Measurements from ENCODE around the gene CDK5RAP2. TPM values are rescaled to one million over a fixed set of nuclear protein-coding genes. Genes with fewer than 3 reads are reported as not detected.

The CDK5RAP2 gene
- total and polyA plus RNA-seq, 2 donors, result 27.5 to 31.9 TPM

DNA sequence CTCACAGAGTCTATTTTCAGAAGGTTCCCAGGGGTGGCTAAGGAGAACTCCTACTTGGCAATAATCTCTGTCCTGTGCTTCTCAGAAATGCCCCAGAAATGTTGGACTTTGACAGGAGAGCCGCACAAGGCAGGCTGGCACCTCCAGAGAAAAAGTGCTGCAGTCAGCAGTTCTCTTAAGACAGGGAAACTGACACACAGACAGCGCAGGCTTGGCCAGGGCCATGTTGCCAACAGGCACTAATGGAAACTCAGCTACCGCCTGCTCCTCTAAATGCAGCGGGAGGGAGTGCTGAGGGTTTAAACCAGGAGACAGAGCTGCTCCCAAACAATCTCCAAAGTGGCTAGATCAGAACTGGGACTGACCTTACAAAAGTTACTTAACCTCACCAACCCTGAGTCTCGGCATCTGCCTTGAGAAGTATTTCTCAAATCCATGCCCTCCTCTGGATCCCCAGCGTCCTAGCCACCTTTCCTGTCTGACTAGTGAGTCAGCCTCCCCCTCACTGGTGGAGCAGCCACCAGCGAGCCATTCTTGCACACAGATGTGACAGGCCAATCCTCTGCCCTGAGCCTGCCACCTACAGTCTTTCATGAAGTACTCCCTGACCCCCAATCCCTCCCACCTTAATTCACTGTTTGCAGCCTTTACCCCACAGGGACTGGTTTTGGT lies 186.4 kb downstream of the CDK5RAP2 start:
- Histone ChIP-seq H3K4me3 (ENCODE audit: low read depth, low read length) (no peak overlapping the region), H3K36me3 (ENCODE audit: insufficient read depth) (peaks cover 2% of the 10 kb centered on the region), H3K27ac (ENCODE audit: low read depth) (no peak overlapping the region), H3K4me1 (ENCODE audit: insufficient read depth) (no peaks in the 10 kb centered on the region)
- 83% methylated on average over 7 of the region's 7 CpGs for WGBS
- DNase-seq (ENCODE audit: extremely low spot score), result no peak

DNA sequence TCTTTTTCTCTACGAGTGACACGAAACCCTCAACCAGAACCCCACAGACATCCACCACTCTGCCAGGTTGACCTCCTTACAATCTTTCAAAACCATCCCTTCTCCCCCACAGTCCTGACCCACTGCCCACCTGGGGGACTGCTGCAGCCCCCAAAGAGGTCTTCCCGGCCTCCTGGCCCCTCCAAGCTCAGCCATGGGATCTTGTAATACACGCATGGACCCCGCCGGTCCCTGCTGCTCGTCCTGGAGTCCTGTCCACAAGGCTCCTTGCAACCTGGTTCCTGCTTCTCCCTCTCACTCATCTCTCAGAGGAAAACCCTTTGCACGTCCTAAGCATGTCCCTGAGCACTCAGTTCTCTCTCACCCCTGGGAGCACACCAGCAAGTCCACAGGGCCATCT lies 187.3 kb downstream of the CDK5RAP2 start:
- H3K4me3 ChIP-seq (ENCODE audit: low read depth, low read length), result no peak overlapping the region
- no peaks in the 10 kb centered on the region for H3K36me3 ChIP-seq (ENCODE audit: insufficient read depth)
- H3K27ac ChIP-seq (ENCODE audit: low read depth), result no peak overlapping the region
- no peak for DNase-seq (ENCODE audit: extremely low spot score)
- H3K4me1 ChIP-seq (ENCODE audit: insufficient read depth), result no peaks in the 10 kb centered on the region
- WGBS, result 92% methylated on average over 8 of the region's 8 CpGs

DNA sequence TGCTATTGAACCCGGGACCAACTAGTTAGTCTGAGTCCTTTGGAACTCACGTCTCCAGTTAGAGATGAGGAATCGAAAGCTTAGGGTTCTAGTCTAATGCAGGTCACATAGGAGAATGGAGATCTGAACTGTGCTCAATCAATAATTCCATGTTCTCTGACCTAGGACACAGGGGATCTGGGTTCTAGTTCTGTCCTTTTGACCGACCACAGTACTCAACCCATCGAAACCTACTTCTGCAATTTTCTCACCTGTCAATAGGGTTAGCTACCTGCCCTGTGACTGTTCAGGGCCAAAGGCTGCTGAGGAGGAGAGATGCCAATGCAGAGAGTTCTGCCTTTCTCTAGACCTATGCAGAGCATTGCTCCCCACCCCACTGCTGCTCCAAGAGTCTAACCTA lies 187.7 kb downstream of the CDK5RAP2 start:
- Histone ChIP-seq H3K36me3 (ENCODE audit: insufficient read depth) (no peaks in the 10 kb centered on the region), H3K27ac (ENCODE audit: low read depth) (no peak overlapping the region), H3K4me1 (ENCODE audit: insufficient read depth) (no peaks in the 10 kb centered on the region), H3K4me3 (ENCODE audit: low read depth, low read length) (no peak overlapping the region)
- WGBS, result 98% methylated on average over 5 of the region's 5 CpGs
- DNase-seq (ENCODE audit: extremely low spot score), result no peak

DNA sequence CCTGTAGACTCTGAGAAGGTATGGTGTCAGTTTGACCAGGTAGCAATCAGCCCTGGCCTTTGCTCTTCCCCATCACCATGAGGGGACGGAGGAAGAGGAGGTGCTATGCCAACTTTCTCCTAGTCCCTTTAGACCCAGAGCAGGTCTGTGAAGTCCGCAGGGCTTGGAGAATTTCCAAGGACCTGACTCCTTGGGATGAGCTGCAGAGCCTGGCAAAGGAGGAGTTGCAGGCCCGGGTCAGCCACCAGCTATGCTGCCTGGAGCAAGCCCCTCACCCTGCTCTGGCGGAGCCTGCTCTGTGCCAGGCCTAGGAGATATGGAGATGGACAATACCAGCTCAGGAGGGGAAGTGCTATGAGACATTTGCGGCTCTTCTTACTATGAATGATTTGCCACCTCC lies 188.3 kb downstream of the CDK5RAP2 start:
- Histone ChIP-seq H3K36me3 (ENCODE audit: insufficient read depth) (no peaks in the 10 kb centered on the region), H3K4me1 (ENCODE audit: insufficient read depth) (no peaks in the 10 kb centered on the region), H3K4me3 (ENCODE audit: low read depth, low read length) (no peak overlapping the region), H3K27ac (ENCODE audit: low read depth) (no peak overlapping the region)
- 93% methylated on average over 5 of the region's 5 CpGs for WGBS
- no peak for DNase-seq (ENCODE audit: extremely low spot score)

DNA sequence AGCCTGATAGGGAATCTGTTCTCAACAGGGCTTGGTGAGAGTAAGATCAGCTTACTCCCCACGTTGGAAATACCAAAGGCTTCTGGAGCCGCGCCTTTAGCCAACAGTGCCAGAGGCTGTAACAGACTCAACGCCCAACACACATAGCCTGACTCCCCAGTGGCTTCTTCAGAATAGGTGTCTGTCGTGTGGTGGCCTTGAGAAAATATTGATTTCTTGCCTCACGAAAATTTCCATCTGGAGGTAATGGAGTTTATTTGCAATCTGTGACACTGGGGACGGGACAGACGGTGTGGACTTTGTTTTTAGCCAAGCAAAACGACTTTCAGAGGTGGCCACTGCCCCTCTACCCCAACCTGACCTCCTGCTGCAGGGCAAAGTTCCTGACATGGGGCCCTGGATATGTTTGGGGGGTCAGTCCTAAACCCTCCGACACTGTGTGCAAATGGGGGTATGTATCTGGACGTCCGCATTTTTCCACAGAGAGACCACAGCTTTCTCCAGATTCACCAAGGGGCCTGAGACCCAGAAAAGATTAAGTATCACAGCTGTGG lies 189.3 kb downstream of the CDK5RAP2 start:
- Histone ChIP-seq H3K36me3 (ENCODE audit: insufficient read depth) (no peaks in the 10 kb centered on the region), H3K4me3 (ENCODE audit: low read depth, low read length) (no peak overlapping the region), H3K27ac (ENCODE audit: low read depth) (no peak overlapping the region), H3K4me1 (ENCODE audit: insufficient read depth) (no peaks in the 10 kb centered on the region)
- no peak for DNase-seq (ENCODE audit: extremely low spot score)
- WGBS, result 90% methylated on average over 12 of the region's 12 CpGs

DNA sequence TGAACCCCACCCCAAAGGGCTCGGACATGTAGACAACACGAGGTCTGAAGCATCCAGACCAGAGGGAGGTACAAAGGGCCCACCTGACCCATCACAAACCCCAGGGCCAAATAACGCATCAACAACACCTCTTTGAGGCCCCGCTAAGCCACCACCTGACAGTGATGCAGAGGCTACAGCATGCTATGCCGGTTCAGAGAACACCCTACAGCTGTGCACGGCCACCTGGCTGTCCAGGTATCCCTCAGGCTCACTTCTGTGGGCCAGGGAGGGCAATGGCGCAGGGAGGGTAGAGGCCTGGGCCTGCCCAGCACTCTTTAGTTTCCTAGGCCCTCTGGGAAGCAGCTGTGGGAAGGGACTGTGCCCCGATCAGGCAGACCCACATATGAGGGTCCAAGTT lies 190.1 kb downstream of the CDK5RAP2 start:
- no peak for DNase-seq (ENCODE audit: extremely low spot score)
- 91% methylated on average over 8 of the region's 8 CpGs for WGBS
- no peaks in the 10 kb centered on the region for H3K36me3 ChIP-seq (ENCODE audit: insufficient read depth)
- no peak overlapping the region for H3K4me3 ChIP-seq (ENCODE audit: low read depth, low read length)
- H3K27ac ChIP-seq (ENCODE audit: low read depth), result no peak overlapping the region
- H3K4me1 ChIP-seq (ENCODE audit: insufficient read depth), result no peaks in the 10 kb centered on the region

DNA sequence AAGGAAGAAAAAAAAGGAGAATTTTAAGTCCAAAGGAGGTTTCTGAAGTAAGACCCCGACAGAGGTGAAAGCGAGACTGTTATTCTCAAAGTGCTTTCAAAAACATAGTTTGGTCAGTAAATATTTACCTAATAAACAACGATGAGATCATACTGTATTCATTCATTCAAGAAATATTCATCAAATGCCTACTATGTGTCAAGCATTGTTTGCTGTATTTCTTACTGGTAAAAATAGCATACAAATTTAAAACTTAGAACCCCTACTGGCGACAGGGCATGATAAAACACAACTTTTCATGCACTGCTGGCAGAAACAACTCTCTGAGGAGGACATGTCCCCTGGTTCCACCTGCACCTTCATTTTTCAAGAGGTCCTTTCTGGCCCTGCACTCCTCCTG lies 190.7 kb downstream of the CDK5RAP2 start:
- no peak overlapping the region for H3K27ac ChIP-seq (ENCODE audit: low read depth)
- WGBS, result 88% methylated on average over 4 of the region's 4 CpGs

DNA sequence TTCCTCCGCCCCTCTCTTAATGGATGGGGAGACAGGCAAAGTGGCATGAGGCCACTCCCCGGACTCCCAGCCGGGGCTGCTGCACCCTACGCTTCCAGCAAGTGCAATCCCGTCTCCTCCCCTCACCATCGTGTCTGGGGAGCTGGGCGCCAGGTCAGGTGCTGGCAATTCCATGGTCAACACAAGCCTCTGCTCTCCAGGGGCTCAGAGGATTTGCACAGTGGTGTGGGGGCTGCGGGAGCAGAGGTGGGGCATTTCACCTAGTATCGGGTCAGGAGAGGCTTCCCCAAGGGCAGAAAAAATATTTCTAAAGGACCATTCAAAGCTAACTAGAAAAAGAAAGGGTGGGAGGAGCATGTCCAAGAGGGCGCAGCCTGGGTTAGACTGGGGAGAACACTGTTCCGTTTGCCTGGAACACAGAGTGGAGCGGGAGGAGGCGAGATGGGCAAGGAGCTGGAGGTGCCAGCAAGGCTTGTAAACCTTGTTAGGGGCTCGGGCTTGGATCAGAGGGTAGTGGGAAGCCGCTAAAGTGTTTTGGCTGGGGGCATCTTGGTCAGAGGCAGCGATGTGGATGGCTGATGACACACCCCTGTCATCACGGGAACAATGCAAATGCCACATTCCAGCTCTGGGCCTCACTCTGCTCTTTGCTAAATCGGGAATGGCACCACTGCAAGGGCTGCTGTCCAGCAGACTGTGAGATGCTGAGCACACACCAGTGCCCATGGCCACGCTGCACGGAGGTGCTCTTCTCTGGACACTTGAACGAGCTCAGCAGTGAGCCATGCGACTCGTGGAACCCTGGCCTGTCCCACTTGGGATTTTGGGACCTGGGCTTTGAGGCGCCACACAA lies 191.7 kb downstream of the CDK5RAP2 start:
- Histone ChIP-seq H3K4me3 (ENCODE audit: low read depth, low read length) (no peak overlapping the region), H3K27ac (ENCODE audit: low read depth) (no peak overlapping the region), H3K36me3 (ENCODE audit: insufficient read depth) (no peaks in the 10 kb centered on the region), H3K4me1 (ENCODE audit: insufficient read depth) (no peaks in the 10 kb centered on the region)
- no peak for DNase-seq (ENCODE audit: extremely low spot score)
- WGBS, result 90% methylated on average over 24 of the region's 24 CpGs

More for the DNA sequence above, 190.7 kb downstream of the CDK5RAP2 start:
- H3K4me3 ChIP-seq (ENCODE audit: low read depth, low read length), result no peak overlapping the region
- no peak for DNase-seq (ENCODE audit: extremely low spot score)
- no peaks in the 10 kb centered on the region for H3K4me1 ChIP-seq (ENCODE audit: insufficient read depth)
- H3K36me3 ChIP-seq (ENCODE audit: insufficient read depth), result no peaks in the 10 kb centered on the region

DNA sequence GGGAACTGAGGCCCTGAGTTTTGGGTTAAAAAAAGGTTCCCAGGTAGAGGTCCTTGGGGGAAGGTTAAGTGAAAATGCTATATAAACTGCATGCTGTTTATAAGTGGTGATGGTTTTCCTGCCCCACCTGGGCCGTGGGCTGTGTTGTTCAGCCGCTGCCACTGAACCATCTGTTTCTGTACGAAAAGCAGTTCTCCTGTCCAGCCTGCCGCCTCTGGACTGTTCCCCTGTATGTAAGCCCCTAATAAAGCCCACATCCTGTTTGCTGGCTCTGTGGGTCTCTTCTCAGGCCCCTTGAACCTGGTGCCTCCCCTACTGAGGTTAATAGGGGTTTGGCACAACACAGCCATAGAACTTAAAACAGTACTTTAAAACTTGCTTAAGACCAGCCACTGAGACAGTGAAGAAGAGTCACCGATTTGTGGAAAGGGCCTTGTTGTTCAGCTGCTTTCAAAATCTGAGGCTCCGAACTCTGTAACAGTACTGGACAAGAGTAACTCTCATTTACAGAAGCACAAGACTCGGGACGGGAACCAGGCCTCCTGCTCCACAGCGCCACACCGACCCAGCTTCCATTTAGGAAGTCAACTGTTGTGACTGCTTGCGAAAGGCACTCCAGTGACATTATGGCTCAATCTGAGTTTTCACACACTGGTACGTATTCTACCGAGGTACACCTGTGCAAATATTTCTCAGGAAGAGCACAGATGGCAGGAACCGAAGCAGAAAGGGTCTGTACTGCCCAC lies 192.5 kb downstream of the CDK5RAP2 start:
- no peaks in the 10 kb centered on the region for H3K36me3 ChIP-seq (ENCODE audit: insufficient read depth)
- 79% methylated on average over 14 of the region's 14 CpGs for WGBS
- H3K27ac ChIP-seq (ENCODE audit: low read depth), result no peak overlapping the region
- no peak for DNase-seq (ENCODE audit: extremely low spot score)
- H3K4me1 ChIP-seq (ENCODE audit: insufficient read depth), result no peaks in the 10 kb centered on the region
- no peak overlapping the region for H3K4me3 ChIP-seq (ENCODE audit: low read depth, low read length)

DNA sequence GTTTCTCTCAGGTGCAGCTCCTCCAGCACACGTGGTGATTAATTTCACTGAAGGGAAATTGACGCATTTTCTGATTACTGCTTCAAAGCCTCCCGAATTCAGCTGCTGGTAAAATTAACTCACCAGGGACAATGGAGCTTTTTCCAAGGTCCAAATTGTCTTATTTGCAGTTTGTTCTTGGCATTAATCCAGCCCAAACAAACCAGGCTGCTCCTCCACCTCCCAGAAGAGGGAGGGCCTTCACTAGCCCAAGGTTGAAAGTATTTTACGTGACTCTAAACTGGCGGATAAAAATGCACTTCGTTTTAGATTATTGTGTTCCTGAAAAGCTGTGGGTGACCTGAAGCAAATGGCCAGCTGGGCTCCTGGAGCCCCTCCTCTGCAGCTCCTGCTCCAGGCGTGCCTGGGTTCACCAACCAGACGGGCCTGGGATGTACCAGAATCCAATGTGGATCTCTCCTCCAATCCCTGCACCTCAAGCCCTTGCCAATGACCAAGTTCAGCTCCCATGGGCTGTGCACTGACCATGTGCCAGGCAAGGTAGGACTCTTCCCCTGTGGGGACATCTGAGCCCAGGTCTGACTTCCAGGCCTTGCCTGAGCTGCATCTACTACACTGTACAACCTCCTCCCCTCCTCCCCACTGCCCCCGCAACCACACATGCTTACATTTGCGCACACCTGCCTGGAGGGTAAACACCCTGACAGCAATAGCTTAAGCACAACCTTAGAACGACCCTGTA lies 193.4 kb downstream of the CDK5RAP2 start:
- WGBS, result 63% methylated on average over 11 of the region's 11 CpGs
- Histone ChIP-seq H3K36me3 (ENCODE audit: insufficient read depth) (no peaks in the 10 kb centered on the region), H3K4me3 (ENCODE audit: low read depth, low read length) (no peak overlapping the region), H3K4me1 (ENCODE audit: insufficient read depth) (no peaks in the 10 kb centered on the region), H3K27ac (ENCODE audit: low read depth) (no peak overlapping the region)
- peak; percentile 41 for DNase-seq (ENCODE audit: extremely low spot score)

DNA sequence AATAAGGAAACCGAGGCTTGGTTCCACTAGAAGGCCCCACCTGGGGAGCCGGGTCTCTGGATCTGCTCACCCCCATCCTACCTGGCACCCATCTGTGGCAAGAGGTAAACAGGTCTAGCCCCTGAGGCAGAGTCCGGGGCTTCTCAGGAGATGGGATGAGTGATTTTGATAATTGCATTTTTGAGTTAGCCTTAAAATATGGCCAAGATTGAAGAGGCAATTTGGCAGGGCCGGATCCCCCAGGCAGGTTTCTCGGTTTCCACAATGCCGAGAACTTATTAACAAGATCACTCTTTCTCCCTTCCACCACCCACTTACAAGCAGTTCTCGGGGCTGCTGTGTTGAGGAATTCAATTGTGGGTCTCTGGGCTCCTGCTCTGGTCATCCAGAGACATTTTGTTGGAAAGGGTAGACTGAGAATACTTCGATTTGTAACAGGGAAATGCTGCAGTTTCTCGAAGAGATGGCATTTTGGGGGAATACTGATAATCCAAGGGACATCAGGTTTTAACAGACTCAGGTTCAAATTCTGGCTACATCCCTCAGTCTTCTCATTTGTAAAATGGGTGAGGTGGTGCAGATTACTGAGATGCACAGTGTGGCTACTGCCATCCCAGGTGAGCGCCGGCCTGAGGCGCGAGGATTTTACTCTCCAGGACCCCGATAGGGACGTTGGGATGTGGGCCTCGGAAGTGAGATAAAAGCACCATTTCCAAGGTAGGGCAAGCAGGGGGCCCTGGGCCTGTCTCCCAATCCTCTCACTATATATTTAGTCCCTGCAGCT lies 194.2 kb downstream of the CDK5RAP2 start:
- Histone ChIP-seq H3K27ac (ENCODE audit: low read depth) (no peak overlapping the region), H3K4me3 (ENCODE audit: low read depth, low read length) (no peak overlapping the region), H3K36me3 (ENCODE audit: insufficient read depth) (no peaks in the 10 kb centered on the region), H3K4me1 (ENCODE audit: insufficient read depth) (no peaks in the 10 kb centered on the region)
- DNase-seq (ENCODE audit: extremely low spot score), result no peak
- 92% methylated on average over 16 of the region's 16 CpGs for WGBS

DNA sequence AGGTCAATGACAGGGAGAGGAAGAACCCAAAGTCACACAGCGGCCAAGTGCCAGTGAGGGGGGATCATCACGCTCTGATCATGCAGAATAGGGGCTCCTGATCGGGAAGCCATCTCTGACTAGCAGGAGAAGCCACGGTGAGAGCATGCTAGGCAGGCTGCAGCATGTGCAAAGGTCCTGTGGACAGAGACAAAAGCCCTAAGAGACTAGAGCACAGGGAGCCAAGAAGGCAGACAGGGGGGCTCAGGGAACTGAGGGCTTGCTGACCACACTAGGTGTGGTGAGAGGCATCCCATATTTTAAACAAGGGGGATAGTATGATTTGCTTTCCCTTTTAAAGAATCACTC lies 195.1 kb downstream of the CDK5RAP2 start:
- H3K27ac ChIP-seq (ENCODE audit: low read depth), result no peak overlapping the region
- DNase-seq (ENCODE audit: extremely low spot score), result no peak
- no peak overlapping the region for H3K4me3 ChIP-seq (ENCODE audit: low read depth, low read length)
- 95% methylated on average over 4 of the region's 4 CpGs for WGBS
- no peaks in the 10 kb centered on the region for H3K4me1 ChIP-seq (ENCODE audit: insufficient read depth)
- no peaks in the 10 kb centered on the region for H3K36me3 ChIP-seq (ENCODE audit: insufficient read depth)

Measured in urinary bladder (tissue), 4 donors.